ENCODE results near the gene FAM83F. TPM values are rescaled to one million over a fixed set of nuclear protein-coding genes. Genes with fewer than 3 reads are reported as not detected.

Gene FAM83F
- polyA plus RNA-seq, 1 donor (not counting 4 experiments of a cell fraction or from before 2014, with no cell fraction given) = 22.8 TPM

- dilution Hi-C loops (cut with MboI; ENCODE audit: extremely low pct_ligation_motif_present, low sequenced_read_pairs) = no loop called here
- Histone ChIP-seq H2AFZ (ENCODE audit: control insufficient read depth, low read length) (no peak overlapping the region), H3K4me3 (ENCODE audit: control insufficient read depth in 2 of 3, extremely low read depth in 1 of 3, insufficient read depth in 2 of 3, low read depth in 1 of 3, low read length in 3 of 3) (no peak overlapping the region), H3K9ac (ENCODE audit: control insufficient read depth, extremely low read depth, insufficient read depth, low read length) (no peak overlapping the region), H4K20me1 (ENCODE audit: control insufficient read depth, extremely low read depth, insufficient read depth, low read length) (no peaks in the 10 kb centered on the region), H3K36me3 (ENCODE audit: control insufficient read depth in 2 of 2, extremely low read depth in 1 of 2, insufficient read depth in 2 of 2, low read length in 2 of 2) (no peaks in the 10 kb centered on the region), H3K27ac (ENCODE audit: control insufficient read depth, insufficient read depth, low read length) (no peak overlapping the region), H3K4me1 (ENCODE audit: control insufficient read depth, extremely low read depth, insufficient read depth, low read length) (no peaks in the 10 kb centered on the region), H3K4me2 (ENCODE audit: control insufficient read depth, extremely low read depth, insufficient read depth, low read depth, low read length) (no peak overlapping the region), H3K9me1 (ENCODE audit: control insufficient read depth, extremely low read depth, insufficient read depth, low read length) (no peaks in the 10 kb centered on the region), H3K27me3 (ENCODE audit: control insufficient read depth, extremely low read depth, insufficient read depth, low read length) (peaks cover 24% of the 10 kb centered on the region), H3K79me2 (ENCODE audit: control insufficient read depth, insufficient read depth, low read length) (no peaks in the 10 kb centered on the region), H3K9me3 (ENCODE audit: control insufficient read depth, low read depth, low read length) (no peaks in the 10 kb centered on the region)
- no peak for FAIRE-seq
- TF ChIP-seq CTCF (optimal IDR thresholded peaks at IDR 0.05 in 1 of 3, IDR thresholded peaks at IDR 0.05 in 1 of 3, conservative IDR thresholded peaks at IDR 0.05 in 1 of 3; ENCODE audit: extremely low read depth in 1 of 3, insufficient read depth in 2 of 3, low read length in 3 of 3) (no peak), EZH2 (IDR thresholded peaks at IDR 0.05; ENCODE audit: low read length) (no peak)
- DNase-seq (ENCODE audit: low read depth, low spot score) = no peak
Observed at GRCh38 chr22:39970742-39971141, 24.0 kb upstream of the FAM83F start.

GRCh38 chr22:39972641-39973040 lies 22.1 kb upstream of the FAM83F start:
- no peak overlapping the region for H3K27ac ChIP-seq (ENCODE audit: control insufficient read depth, insufficient read depth, low read length)
- dilution Hi-C loops (cut with MboI; ENCODE audit: extremely low pct_ligation_motif_present, low sequenced_read_pairs) = no loop called here
- H3K4me3 ChIP-seq (ENCODE audit: control insufficient read depth in 2 of 3, extremely low read depth in 1 of 3, insufficient read depth in 2 of 3, low read depth in 1 of 3, low read length in 3 of 3) = no peak overlapping the region
- no peaks in the 10 kb centered on the region for H3K9me1 ChIP-seq (ENCODE audit: control insufficient read depth, extremely low read depth, insufficient read depth, low read length)
- FAIRE-seq (no peak), DNase-seq (ENCODE audit: low read depth, low spot score) (no peak)
- H3K79me2 ChIP-seq (ENCODE audit: control insufficient read depth, insufficient read depth, low read length) = no peaks in the 10 kb centered on the region
- H3K27me3 ChIP-seq (ENCODE audit: control insufficient read depth, extremely low read depth, insufficient read depth, low read length) = peaks cover 36% of the 10 kb centered on the region
- no peaks in the 10 kb centered on the region for H3K36me3 ChIP-seq (ENCODE audit: control insufficient read depth in 2 of 2, extremely low read depth in 1 of 2, insufficient read depth in 2 of 2, low read length in 2 of 2)
- H4K20me1 ChIP-seq (ENCODE audit: control insufficient read depth, extremely low read depth, insufficient read depth, low read length) = no peaks in the 10 kb centered on the region
- H2AFZ ChIP-seq (ENCODE audit: control insufficient read depth, low read length) = no peak overlapping the region
- no peak overlapping the region for H3K9ac ChIP-seq (ENCODE audit: control insufficient read depth, extremely low read depth, insufficient read depth, low read length)
- no peaks in the 10 kb centered on the region for H3K9me3 ChIP-seq (ENCODE audit: control insufficient read depth, low read depth, low read length)
- TF ChIP-seq CTCF (optimal IDR thresholded peaks at IDR 0.05 in 1 of 3, IDR thresholded peaks at IDR 0.05 in 1 of 3, conservative IDR thresholded peaks at IDR 0.05 in 1 of 3; ENCODE audit: extremely low read depth in 1 of 3, insufficient read depth in 2 of 3, low read length in 3 of 3) (no peak), EZH2 (IDR thresholded peaks at IDR 0.05; ENCODE audit: low read length) (no peak)
- no peaks in the 10 kb centered on the region for H3K4me1 ChIP-seq (ENCODE audit: control insufficient read depth, extremely low read depth, insufficient read depth, low read length)
- no peak overlapping the region for H3K4me2 ChIP-seq (ENCODE audit: control insufficient read depth, extremely low read depth, insufficient read depth, low read depth, low read length)
